Activated CD8-positive, alpha-beta T cell treated with anti-CD3 and anti-CD28 coated beads for 36 hours (primary cell): ENCODE measurements around the gene KCNC1. TPM values are rescaled to one million over a fixed set of nuclear protein-coding genes. Genes with fewer than 3 reads are reported as not detected.
A peak's percentile ranks its signal among the peaks of the same experiment; 100 is the strongest.

Source experiments
- ATAC-seq: fragments of 200-7000 bp; cut with Tn5 transposase; one replicate; pipeline ENCODE4 v1.10.0; 2021; ENCODE audit warnings: mild to moderate bottlenecking, moderate library complexity
- CTCF ChIA-PET: fragments of 350-600 bp; sonication (Branson Sonifier 250); formaldehyde crosslinking; loops from one replicate; lab custom pipeline; 2021; ENCODE audit warnings: antibody characterized with exemption; lab: Charles Lee
- POLR2A ChIA-PET: fragments of 350-600 bp; sonication (Branson Sonifier 250); formaldehyde crosslinking; loops from one replicate; lab custom pipeline; 2021; ENCODE audit warnings: antibody characterized with exemption; lab: Charles Lee
- DNase-seq: peaks from one replicate; pipeline ENCODE4 v3.0.0-alpha.2; 2020
- H3K27ac Mint-ChIP-seq: one replicate; pipeline ENCODE4 v1.8.0; 2021; ENCODE audit warnings: mild to moderate bottlenecking, mixed read lengths
- H3K27me3 Mint-ChIP-seq: one replicate; pipeline ENCODE4 v1.8.0; 2021; ENCODE audit warnings: mixed read lengths
- H3K36me3 Mint-ChIP-seq: one replicate; pipeline ENCODE4 v1.8.0; 2021; ENCODE audit warnings: low read depth, mixed read lengths
- H3K4me1 Mint-ChIP-seq: one replicate; pipeline ENCODE4 v1.8.0; 2021; ENCODE audit warnings: low read depth, mixed read lengths
- H3K4me3 Mint-ChIP-seq: one replicate; pipeline ENCODE4 v1.8.0; 2021; ENCODE audit warnings: mild to moderate bottlenecking, moderate library complexity, mixed read lengths
- H3K9me3 Mint-ChIP-seq: one replicate; pipeline ENCODE4 v1.8.0; 2021; ENCODE audit warnings: mixed read lengths
- CTCF ChIP-seq: fragments of 200-600 bp; IDR thresholded peaks from one replicate; pipeline ENCODE4 v1.8.0; 2022; ENCODE audit warnings: antibody characterized with exemption, mild to moderate bottlenecking
- intact Hi-C: fragments of 100-400 bp; cut with micrococcal nuclease; formaldehyde crosslinking; loops from one replicate; pipeline ENCODE4 v1.10.0; 2022
- total RNA-seq, 2 experiments: library from RNA; stranded (reverse); gene quantifications; one replicate each; pipeline ENCODE4 v1.2.3, GENCODE V29; 2021

The KCNC1 gene
- total RNA-seq, 2 experiments from 2014 or later = not detected

GRCh38 chr11:17760102-17761029 lies 25.8 kb downstream of the KCNC1 start:
- intact Hi-C loops = no loop called here

GRCh38 chr11:17762309-17762974 lies 27.9 kb downstream of the KCNC1 start:
- no peaks in the 10 kb centered on the region for H3K9me3 Mint-ChIP-seq
- DNase-seq (no peak), ATAC-seq (no peak)
- no peak for TF ChIP-seq CTCF
- POLR2A ChIA-PET = no interaction called here
- peaks cover 3% of the 10 kb centered on the region for H3K27me3 Mint-ChIP-seq
- CTCF ChIA-PET = no interaction called here
- no peaks in the 10 kb centered on the region for H3K36me3 Mint-ChIP-seq
- H3K27ac Mint-ChIP-seq = no peak overlapping the region
- H3K4me3 Mint-ChIP-seq = no peak overlapping the region
- intact Hi-C loops = no loop called here
- no peaks in the 10 kb centered on the region for H3K4me1 Mint-ChIP-seq

More at GRCh38 chr11:17760102-17761029, 25.8 kb downstream of the KCNC1 start:
- H3K27me3 Mint-ChIP-seq = peaks cover 3% of the 10 kb centered on the region
- no peak overlapping the region for H3K4me3 Mint-ChIP-seq
- TF ChIP-seq CTCF = no peak
- POLR2A ChIA-PET = no interaction called here
- CTCF ChIA-PET = interaction anchor here (0.6 to 1.6 kb wide), 7 partner anchors 29 to 218 kb away, joined by 3 to 6 read pairs (median 3); no protein-coding TSS in a partner anchor
- ATAC-seq (peak; percentile 88), DNase-seq (peak; percentile 62)
- H3K4me1 Mint-ChIP-seq = no peaks in the 10 kb centered on the region
- no peaks in the 10 kb centered on the region for H3K36me3 Mint-ChIP-seq
- H3K9me3 Mint-ChIP-seq = no peaks in the 10 kb centered on the region
- H3K27ac Mint-ChIP-seq = no peak overlapping the region

GRCh38 chr11:17763244-17763643 lies 28.7 kb downstream of the KCNC1 start:
- H3K27me3 Mint-ChIP-seq = peaks cover 3% of the 10 kb centered on the region
- ATAC-seq = no peak
- intact Hi-C loops = no loop called here
- DNase-seq = no peak
- no peak for TF ChIP-seq CTCF
- H3K9me3 Mint-ChIP-seq = no peaks in the 10 kb centered on the region
- no peaks in the 10 kb centered on the region for H3K36me3 Mint-ChIP-seq
- CTCF ChIA-PET = no interaction called here
- H3K27ac Mint-ChIP-seq = no peak overlapping the region
- H3K4me1 Mint-ChIP-seq = no peaks in the 10 kb centered on the region
- no peak overlapping the region for H3K4me3 Mint-ChIP-seq
- POLR2A ChIA-PET = no interaction called here

GRCh38 chr11:17763703-17764102 lies 29.1 kb downstream of the KCNC1 start:
- Mint-ChIP-seq H3K36me3 (no peaks in the 10 kb centered on the region), H3K4me3 (no peak overlapping the region), H3K9me3 (no peaks in the 10 kb centered on the region), H3K27me3 (peaks cover 3% of the 10 kb centered on the region), H3K4me1 (no peaks in the 10 kb centered on the region), H3K27ac (no peak overlapping the region)
- intact Hi-C loops = no loop called here
- no peak for ATAC-seq
- ChIA-PET CTCF (no interaction called here), POLR2A (no interaction called here)
- no peak for TF ChIP-seq CTCF
- DNase-seq = no peak
